Panc1 (cell line): Measurements from ENCODE around the gene LRRC74A. TPM values are rescaled to one million over a fixed set of nuclear protein-coding genes. Genes with fewer than 3 reads are reported as not detected.

Source experiments
- ATAC-seq: fragments of 200-7000 bp; cut with Tn5 transposase; 2 replicates; pipeline ENCODE4 v1.9.1; 2020; ENCODE audit warnings: mild to moderate bottlenecking, moderate library complexity
- BruUV-seq: library from RNA; stranded (reverse); fragments of 400-500 nt; replicated peaks from 2 replicates; lab custom pipeline; 2021; lab: Mats Ljungman, UMichigan
- CTCF ChIA-PET: fragments of 300-600 bp; sonication (Branson Sonifier 250); formaldehyde crosslinking; loops from one replicate; lab custom pipeline; 2022; ENCODE audit warnings: antibody characterized with exemption; lab: Charles Lee
- POLR2A ChIA-PET: fragments of 300-600 bp; sonication (Branson Sonifier 250); formaldehyde crosslinking; loops from one replicate; lab custom pipeline; 2022; ENCODE audit warnings: antibody characterized with exemption; lab: Charles Lee
- DNase-seq: peaks from one replicate; pipeline ENCODE4 v3.0.0-alpha.2; 2010; ENCODE audit warnings: low read depth, low spot score
- H3K27ac ChIP-seq: 2 replicates; pipeline ENCODE4 v1.5.1; 2011; ENCODE audit warnings: mild to moderate bottlenecking, low read length, inconsistent platforms
- H3K27me3 ChIP-seq: fragments of 200-500 bp; sonication (Bioruptor generic); 2 replicates; pipeline ENCODE4 v1.6.0; 2014; ENCODE audit warnings: low read length, inconsistent platforms; ENCODE audit not compliant: control insufficient read depth, insufficient read depth
- H3K36me3 ChIP-seq: fragments of 200-500 bp; sonication (Bioruptor generic); 2 replicates; pipeline ENCODE4 v1.5.1; 2014; ENCODE audit warnings: inconsistent platforms, mild to moderate bottlenecking, low read length, moderate library complexity; ENCODE audit not compliant: control insufficient read depth, insufficient read depth
- H3K4me1 ChIP-seq: 2 replicates; pipeline ENCODE4 v1.5.1; 2011; ENCODE audit warnings: inconsistent platforms, mild to moderate bottlenecking, low read length, moderate library complexity; ENCODE audit not compliant: control insufficient read depth, insufficient read depth
- H3K4me3 ChIP-seq, 2 experiments: 2 replicates each; pipeline ENCODE4 v1.5.1; 2011 to 2012; ENCODE audit warnings: low read depth in 2 of 2, low read length in 2 of 2, mild to moderate bottlenecking in 2 of 2, inconsistent platforms in 1 of 2, moderate library complexity in 1 of 2
- H3K9me3 ChIP-seq: fragments of 200-500 bp; sonication (Bioruptor generic); 2 replicates; pipeline ENCODE4 v1.5.1; 2014; ENCODE audit warnings: low read depth, mild to moderate bottlenecking, inconsistent platforms, low read length, moderate library complexity; ENCODE audit not compliant: control insufficient read depth, insufficient read depth
- CTCF ChIP-seq: fragments of 450-650 bp; IDR thresholded peaks from 2 replicates; pipeline ENCODE4 v1.5.1; 2017; ENCODE audit warnings: mild to moderate bottlenecking
- POLR2AphosphoS5 ChIP-seq: IDR thresholded peaks from 2 replicates; pipeline ENCODE4 v1.6.1; 2012; ENCODE audit warnings: mild to moderate bottlenecking, low read depth, low read length, moderate library complexity
- REST ChIP-seq, 2 experiments: IDR thresholded peaks; 2 replicates each; pipeline ENCODE4 v1.6.1; 2011 to 2012; ENCODE audit warnings: low read depth in 2 of 2, control low read depth in 1 of 2, low read length in 1 of 2, mild to moderate bottlenecking in 1 of 2, moderate library complexity in 1 of 2; ENCODE audit not compliant: insufficient read depth in 1 of 2
- SIN3A ChIP-seq: IDR thresholded peaks from 2 replicates; pipeline ENCODE4 v1.6.1; 2012; ENCODE audit warnings: low read depth, mild to moderate bottlenecking, low read length, moderate library complexity, borderline replicate concordance; ENCODE audit not compliant: insufficient read depth
- TCF7L2 ChIP-seq: IDR thresholded peaks from 2 replicates; pipeline ENCODE4 v1.6.1; 2011; ENCODE audit warnings: mild to moderate bottlenecking, low read depth, low read length, inconsistent platforms
- in situ Hi-C: cut with HindIII; loops from 2 replicates; pipeline ENCODE4 v1.10.0; 2016; ENCODE audit warnings: low sequenced_read_pairs, low pct_unique_long_range_greater_than_20kb
- intact Hi-C: fragments of 100-400 bp; cut with micrococcal nuclease; formaldehyde crosslinking; loops from one replicate; pipeline ENCODE4 v1.10.0; 2022; ENCODE audit not compliant: unreplicated experiment
- total RNA-seq: library from RNA; stranded (reverse); gene quantifications from one replicate; pipeline ENCODE4 v1.2.1, GENCODE V29; 2021; ENCODE audit not compliant: unreplicated experiment

LRRC74A gene
- total RNA-seq, 1 experiment from 2014 or later: not detected

DNA sequence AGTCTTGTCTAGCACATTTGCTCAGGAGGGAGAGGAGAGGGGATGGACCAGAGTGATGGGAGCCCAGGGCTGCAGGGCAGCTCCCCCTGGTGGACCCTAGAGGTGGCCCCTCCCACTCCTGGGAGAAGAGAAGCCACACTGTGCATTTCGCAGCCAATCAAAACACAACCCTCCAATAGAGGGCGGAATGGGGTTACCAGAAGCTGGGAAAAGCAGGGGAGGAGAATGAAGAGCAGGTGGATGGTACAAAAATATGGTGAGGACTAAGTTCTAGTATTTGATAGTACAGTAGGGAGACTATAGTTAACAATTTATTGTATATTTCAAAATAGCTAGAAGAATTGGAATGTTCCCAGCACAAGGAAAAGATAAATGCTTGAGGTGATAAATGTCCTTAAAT lies 41.3 kb upstream of the LRRC74A start:
- no TSS peak for BruUV-seq
- H3K27ac ChIP-seq: no peak overlapping the region
- no peaks in the 10 kb centered on the region; the same call in none of the 2 replicates for H3K36me3 ChIP-seq
- DNase-seq (no peak), ATAC-seq (peak; percentile 90)
- peak; percentile 79 for TF ChIP-seq CTCF
- TF ChIP-seq TCF7L2: no peak
- in situ Hi-C loops: no loop called here
- CTCF ChIA-PET: interaction anchor here (1.2 kb wide), 1 partner anchor 74 kb away, joined by 6 read pairs; no protein-coding TSS in a partner anchor
- POLR2A ChIA-PET: no interaction called here
- no peaks in the 10 kb centered on the region for H3K9me3 ChIP-seq
- H3K4me1 ChIP-seq: no peaks in the 10 kb centered on the region
- intact Hi-C loops: loop anchor here (2.0 kb wide), 1 partner anchor 74 kb away; no protein-coding TSS in a partner anchor
- H3K4me3 ChIP-seq: no peak overlapping the region
- no peaks in the 10 kb centered on the region for H3K27me3 ChIP-seq

DNA sequence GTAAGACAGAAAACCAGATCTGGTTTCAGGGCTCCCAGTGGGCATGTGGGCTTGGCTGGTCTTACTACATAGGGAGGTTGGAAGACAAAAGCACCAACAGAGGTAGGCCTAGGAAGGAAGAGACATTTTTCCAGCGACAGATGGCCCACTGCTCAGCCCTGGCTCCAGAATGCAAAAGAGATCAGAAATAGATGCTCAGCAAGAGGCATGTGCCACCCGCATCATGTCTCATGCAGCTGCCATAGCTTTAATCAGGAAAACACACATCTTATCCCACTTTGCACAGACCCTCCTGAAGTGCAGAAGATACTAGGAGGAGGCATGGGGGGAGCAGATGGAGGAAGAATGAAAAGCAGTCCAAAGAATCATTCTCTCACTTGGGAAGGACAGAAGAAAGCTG lies 39.6 kb upstream of the LRRC74A start:
- intact Hi-C loops (no loop called here), in situ Hi-C loops (no loop called here)
- Histone ChIP-seq H3K27me3 (no peaks in the 10 kb centered on the region), H3K4me1 (no peaks in the 10 kb centered on the region), H3K9me3 (no peaks in the 10 kb centered on the region), H3K36me3 (no peaks in the 10 kb centered on the region; the same call in none of the 2 replicates), H3K4me3 (no peak overlapping the region), H3K27ac (no peak overlapping the region)
- ChIA-PET POLR2A (no interaction called here), CTCF (no interaction called here)
- no TSS peak for BruUV-seq
- DNase-seq: no peak
- ATAC-seq: no peak
- no peak for TF ChIP-seq TCF7L2
- no peak for TF ChIP-seq SIN3A
- no peak for TF ChIP-seq CTCF
- no peak for TF ChIP-seq POLR2AphosphoS5
- TF ChIP-seq REST (IDR thresholded peaks at IDR 0.05; ENCODE audit: insufficient read depth in 1 of 2, low read depth in 2 of 2, low read length in 1 of 2): no peak
